IPS DF 4.7 (cell line): ENCODE results near the gene FLT1.

Source experiments
- DNase-seq: peaks from one replicate; pipeline ENCODE4 v3.0.0-alpha.2; 2013; ENCODE audit warnings: low spot score; ENCODE audit errors: extremely low read depth

FLT1 gene

GRCh38 chr13:28387740-28388501, 107.0 kb downstream of the FLT1 start:
- DNase-seq, result no peak

DNA sequence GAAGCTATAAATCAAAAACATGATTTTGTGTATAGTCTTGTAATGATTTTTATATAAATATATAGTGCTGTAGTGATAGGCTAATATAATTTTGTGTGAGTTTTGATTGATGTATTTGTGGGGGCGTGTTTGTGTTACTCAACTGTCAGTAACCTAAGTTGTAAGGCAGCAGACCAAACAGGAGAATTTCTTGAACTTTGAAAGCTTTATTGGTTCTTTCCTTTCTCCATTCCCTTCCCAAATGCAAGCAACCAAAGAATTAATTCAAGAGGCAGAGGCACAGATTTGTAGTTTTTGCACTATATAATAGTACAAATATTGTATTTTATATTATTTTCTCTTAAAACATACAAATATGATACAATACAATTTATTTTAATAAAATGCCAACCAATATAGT, 109.6 kb downstream of the FLT1 start:
- DNase-seq, result no peak

DNA sequence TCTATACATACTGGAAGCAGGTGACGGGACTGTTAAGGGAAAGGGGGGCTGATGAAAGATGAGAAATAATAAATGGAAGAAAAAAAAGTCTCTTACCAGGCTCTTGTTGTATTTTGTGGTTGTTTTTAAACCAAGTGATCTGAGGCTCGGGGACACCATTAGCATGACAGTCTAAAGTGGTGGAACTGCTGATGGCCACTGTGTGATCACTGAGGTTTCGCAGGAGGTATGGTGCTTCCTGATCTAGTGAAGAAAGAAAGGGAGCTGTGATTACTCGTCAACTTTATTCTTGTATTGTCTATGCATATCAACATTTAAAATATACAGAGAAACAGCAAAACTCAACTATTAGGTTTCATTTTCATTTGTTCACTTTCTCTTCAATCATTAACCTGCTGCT, 110.1 kb downstream of the FLT1 start:
- DNase-seq, result no peak

GRCh38 chr13:28380319-28380718, 114.6 kb downstream of the FLT1 start:
- DNase-seq, result no peak

- no peak for DNase-seq
Measured at GRCh38 chr13:28379371-28380083, 115.4 kb downstream of the FLT1 start.

DNA sequence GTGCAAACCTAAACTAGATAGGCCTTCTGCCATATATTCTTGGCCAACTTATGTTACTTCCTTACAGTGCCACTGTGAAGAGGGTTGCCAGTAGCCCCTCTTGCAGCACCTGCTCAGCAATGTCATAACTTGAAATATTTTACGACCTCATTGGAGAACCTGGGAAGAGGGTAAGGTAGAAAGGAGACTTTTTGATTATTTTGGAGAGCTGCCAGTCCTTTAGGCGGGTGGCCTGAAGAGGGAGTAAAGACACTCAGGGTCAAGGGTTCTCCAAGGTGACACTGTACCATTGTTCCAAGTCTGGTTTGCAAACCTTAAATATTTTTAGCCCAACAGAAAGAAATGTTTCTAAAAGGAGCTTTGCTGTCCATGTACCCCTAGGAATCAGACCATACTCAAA, 118.3 kb downstream of the FLT1 start:
- DNase-seq, result no peak

- no peak for DNase-seq
Measured at GRCh38 chr13:28375250-28375930, 119.5 kb downstream of the FLT1 start.

GRCh38 chr13:28373810-28374209, 121.1 kb downstream of the FLT1 start:
- no peak for DNase-seq

DNA sequence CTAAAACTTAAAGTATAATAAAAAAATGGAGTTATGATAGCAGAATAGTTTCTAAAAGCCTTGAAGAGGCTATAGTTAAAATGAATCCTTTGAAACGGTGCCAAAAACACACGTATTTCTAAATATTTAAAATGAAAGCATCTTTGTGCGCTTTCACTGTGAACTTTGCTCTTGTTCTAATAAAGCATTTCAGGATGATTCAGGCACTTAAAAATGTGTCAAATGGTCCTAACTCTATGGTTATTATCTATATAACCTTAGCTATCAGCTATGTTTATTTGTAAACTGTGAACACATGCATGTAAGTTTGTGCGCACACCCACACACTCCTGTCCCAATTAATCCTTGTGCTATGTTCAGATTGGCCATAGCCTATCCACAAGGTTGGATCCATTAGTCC, 124.5 kb downstream of the FLT1 start:
- DNase-seq, result no peak

- no peak for DNase-seq
Measured at GRCh38 chr13:28358708-28359107, 136.2 kb downstream of the FLT1 start.

GRCh38 chr13:28357911-28358433, 137.0 kb downstream of the FLT1 start:
- DNase-seq, result no peak

DNA sequence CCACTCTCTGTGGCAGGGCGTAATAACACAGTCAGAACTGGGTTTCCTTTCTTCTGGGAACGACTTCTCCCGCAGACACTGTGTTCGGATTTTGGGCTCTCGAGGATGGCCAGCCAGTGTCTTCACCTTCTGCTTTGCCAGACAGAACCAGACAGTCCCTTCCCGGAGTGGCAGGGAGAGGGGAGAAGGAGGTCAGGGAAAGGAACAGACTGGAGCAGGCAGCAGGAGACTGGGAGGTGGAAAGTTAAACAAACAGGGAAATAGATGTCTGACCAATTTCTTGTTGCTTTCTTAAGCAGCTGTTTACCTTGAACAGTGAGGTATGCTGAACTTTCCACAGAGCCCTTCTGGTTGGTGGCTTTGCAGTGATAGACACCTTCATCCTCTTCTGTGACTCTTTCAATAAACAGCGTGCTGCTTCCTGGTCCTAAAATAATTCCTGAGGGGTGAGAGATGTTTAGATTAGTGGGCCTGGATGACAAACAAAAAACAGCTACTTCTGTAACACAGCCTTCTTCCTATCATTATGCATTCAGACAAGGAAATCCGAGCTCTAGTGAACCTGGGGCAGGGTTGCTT, 137.6 kb downstream of the FLT1 start:
- DNase-seq, result no peak

GRCh38 chr13:28356561-28357021, 138.3 kb downstream of the FLT1 start:
- no peak for DNase-seq

GRCh38 chr13:28355822-28356371, 139.0 kb downstream of the FLT1 start:
- DNase-seq, result no peak

DNA sequence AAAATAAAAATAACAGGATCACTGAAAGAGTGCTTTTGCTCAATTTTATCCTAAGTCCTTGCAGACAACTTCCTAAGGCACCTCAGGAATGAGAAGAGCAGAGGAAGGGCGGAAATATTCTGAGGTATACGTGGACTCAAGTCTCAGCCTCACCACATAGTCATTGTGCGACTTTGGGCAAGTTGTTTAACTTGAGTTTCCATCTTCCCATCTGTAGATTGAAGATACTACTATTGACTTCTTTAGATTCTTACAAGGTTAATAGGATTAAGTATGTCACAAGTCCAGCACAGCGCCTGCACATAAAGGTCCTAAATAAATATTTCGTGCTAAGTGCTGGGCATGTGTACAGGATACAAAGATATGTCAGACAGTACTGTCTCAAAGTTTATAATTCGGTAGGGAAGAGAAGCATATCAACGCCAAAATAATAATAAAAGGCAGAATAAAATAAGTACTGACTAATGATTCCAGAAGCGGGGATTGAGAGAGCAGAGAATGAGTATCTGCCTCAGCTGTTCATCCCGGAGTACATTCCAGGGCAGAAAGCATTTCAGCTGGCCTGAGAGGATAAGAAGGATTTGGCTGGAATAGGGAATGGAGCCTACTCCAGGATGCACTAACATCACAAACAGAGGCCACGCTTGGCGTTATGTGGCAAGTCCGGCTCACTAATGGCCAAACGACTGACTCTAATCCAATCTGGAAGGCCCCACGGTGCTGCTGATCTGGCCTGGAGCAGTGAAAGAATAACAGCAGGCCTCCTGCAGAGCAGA, 139.7 kb downstream of the FLT1 start:
- no peak for DNase-seq

DNA sequence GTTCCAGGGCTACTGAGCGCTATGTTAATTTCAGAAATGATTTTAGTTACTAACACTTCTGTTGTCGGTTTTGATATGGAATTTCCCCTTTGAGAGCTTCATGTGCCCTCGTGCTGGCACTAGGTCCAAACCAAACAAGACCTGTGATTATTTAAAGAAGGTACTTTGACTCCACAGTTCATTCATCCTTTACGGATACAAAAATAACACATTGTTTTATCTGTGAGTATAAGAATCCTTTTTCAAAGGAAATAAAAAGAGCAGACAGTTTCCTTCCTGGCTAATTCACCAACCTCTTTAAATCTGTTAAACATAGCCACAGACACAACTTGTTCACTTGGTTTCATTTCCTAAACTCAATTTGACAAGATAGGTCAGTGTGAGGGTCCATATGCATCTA, 141.2 kb downstream of the FLT1 start:
- no peak for DNase-seq

GRCh38 chr13:28349907-28350654, 144.8 kb downstream of the FLT1 start:
- DNase-seq, result no peak

- DNase-seq, result no peak
Measured at GRCh38 chr13:28349371-28349770, 145.6 kb downstream of the FLT1 start.

GRCh38 chr13:28347456-28348371, 147.2 kb downstream of the FLT1 start:
- DNase-seq, result no peak
